GM18867 (cell line): ENCODE results near the gene SKA2.
"Not testable (repeated sequence)": the region's sequence is repeated elsewhere in the genome, so short reads cannot be mapped to it uniquely, and the experiment has no call there.

ENCODE experiments used
- ATAC-seq: cut with Tn5 transposase; IDR thresholded peaks from one replicate; pipeline ENCODE4 v1.9.1; 2021; ENCODE audit warnings: mild to moderate bottlenecking, moderate library complexity; ENCODE audit not compliant: unreplicated experiment

Gene SKA2

GRCh38 chr17:59154721-59155438 lies at the start of gene SKA2:
Gene SKA2 (minus strand): TSS chr17:59155186. CDS start chr17:59155163, 23 bp downstream.
- ATAC-seq = peak; percentile 82

- ATAC-seq = no peak
These were observed 47.3 kb upstream of the SKA2 start for GRCh38 chr17:59202320-59202719.

GRCh38 chr17:59199398-59199797 lies 44.4 kb upstream of the SKA2 start:
- no peak for ATAC-seq

GRCh38 chr17:59193336-59193862 lies 38.4 kb upstream of the SKA2 start:
- ATAC-seq = no peak

GRCh38 chr17:59190806-59191205 lies 35.8 kb upstream of the SKA2 start:
- ATAC-seq = no peak

GRCh38 chr17:59186850-59187249 lies 31.9 kb upstream of the SKA2 start:
- no peak for ATAC-seq

GRCh38 chr17:59185997-59186396 lies 31.0 kb upstream of the SKA2 start:
- ATAC-seq = no peak

- ATAC-seq = no peak
These were observed 26.5 kb upstream of the SKA2 start for GRCh38 chr17:59181481-59181880.

GRCh38 chr17:59180626-59181025 lies 25.6 kb upstream of the SKA2 start:
- no peak for ATAC-seq

- ATAC-seq = not testable (repeated sequence)
These were observed 24.6 kb upstream of the SKA2 start for GRCh38 chr17:59179601-59180000.

GRCh38 chr17:59178266-59178985 lies 23.4 kb upstream of the SKA2 start:
- no peak for ATAC-seq

GRCh38 chr17:59175076-59175475 lies 20.1 kb upstream of the SKA2 start:
- no peak for ATAC-seq

- no peak for ATAC-seq
These were observed 19.7 kb upstream of the SKA2 start for GRCh38 chr17:59174671-59175070.

- ATAC-seq = no peak
These were observed 17.5 kb upstream of the SKA2 start for GRCh38 chr17:59172436-59173004.

GRCh38 chr17:59167571-59168001 lies 12.6 kb upstream of the SKA2 start:
- ATAC-seq = no peak

GRCh38 chr17:59165933-59166342 lies 11.0 kb upstream of the SKA2 start:
- ATAC-seq = peak; percentile 66

GRCh38 chr17:59161477-59161876 lies 6.5 kb upstream of the SKA2 start:
- no peak for ATAC-seq

GRCh38 chr17:59160157-59161025 lies 5.4 kb upstream of the SKA2 start:
- no peak for ATAC-seq

- peak; percentile 82 for ATAC-seq
These were observed 622 bp upstream of the SKA2 start, which contains the start of gene PRR11 for GRCh38 chr17:59155439-59156177. Gene PRR11 (plus strand): TSS chr17:59155746. CDS start chr17:59169753, 14,007 bp downstream.

- no peak for ATAC-seq
These were observed 680 bp downstream of the SKA2 start for GRCh38 chr17:59154292-59154720.
